Transverse colon (tissue), 4 donors: ENCODE measurements around the gene CERKL.

ENCODE experiments used
- CTCF ChIP-seq, 5 experiments: fragments of 200-600 bp in 3 of 5; fragments of 450-650 bp in 2 of 5; sonication (generic) in 3 of 5; IDR thresholded peaks; 1 replicate in 2 of 5; 2 replicates in 3 of 5; pipeline ENCODE4 v1.5.1; 2016 to 2017; ENCODE audit warnings: antibody characterized with exemption in 5 of 5, inconsistent platforms in 3 of 5, mild to moderate bottlenecking in 2 of 5, moderate library complexity in 1 of 5
- EP300 ChIP-seq: sonication (generic); formaldehyde crosslinking; IDR thresholded peaks from one replicate; pipeline ENCODE4 v1.6.1; 2017; ENCODE audit warnings: antibody characterized with exemption, low read depth
- POLR2A ChIP-seq: fragments of 450-650 bp; IDR thresholded peaks from one replicate; pipeline ENCODE4 v1.6.1; 2016; ENCODE audit warnings: antibody characterized with exemption, mild to moderate bottlenecking, moderate library complexity
- POLR2AphosphoS5 ChIP-seq, 3 donors: sonication (generic); formaldehyde crosslinking; IDR thresholded peaks; one replicate each; pipeline ENCODE4 v1.6.1; 2016; ENCODE audit warnings: antibody characterized with exemption in 3 of 3

DNA sequence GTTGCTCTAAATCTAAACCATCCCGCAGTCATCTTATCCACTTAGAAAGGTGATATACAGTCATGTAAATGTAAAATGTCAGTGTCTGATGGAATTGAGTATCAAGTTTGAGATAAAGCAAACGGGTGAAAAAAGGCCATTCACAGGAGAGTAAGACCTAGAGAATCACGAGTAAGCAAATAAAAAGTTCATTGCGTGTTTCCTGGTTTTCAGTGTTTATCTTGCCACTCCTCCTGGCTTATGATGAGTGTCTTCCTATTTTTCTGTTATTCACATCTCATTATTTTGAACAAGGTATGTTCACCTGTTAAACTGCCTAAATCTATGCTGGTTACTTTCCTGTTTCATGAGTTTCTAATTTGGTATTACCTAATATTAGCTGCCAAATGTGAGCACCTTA is 130.9 kb downstream of the CERKL start:
- TF ChIP-seq CTCF (IDR thresholded peaks at IDR 0.05) (no peak), POLR2A (no peak), EP300 (no peak), POLR2AphosphoS5 (IDR thresholded peaks at IDR 0.05) (no peak)
